Measurements from ENCODE around the gene ALG9. TPM values are rescaled to one million over a fixed set of nuclear protein-coding genes. Genes with fewer than 3 reads are reported as not detected.

ALG9 gene
- polyA plus RNA-seq, 1 donor from 2014 or later: 92.1 TPM

DNA sequence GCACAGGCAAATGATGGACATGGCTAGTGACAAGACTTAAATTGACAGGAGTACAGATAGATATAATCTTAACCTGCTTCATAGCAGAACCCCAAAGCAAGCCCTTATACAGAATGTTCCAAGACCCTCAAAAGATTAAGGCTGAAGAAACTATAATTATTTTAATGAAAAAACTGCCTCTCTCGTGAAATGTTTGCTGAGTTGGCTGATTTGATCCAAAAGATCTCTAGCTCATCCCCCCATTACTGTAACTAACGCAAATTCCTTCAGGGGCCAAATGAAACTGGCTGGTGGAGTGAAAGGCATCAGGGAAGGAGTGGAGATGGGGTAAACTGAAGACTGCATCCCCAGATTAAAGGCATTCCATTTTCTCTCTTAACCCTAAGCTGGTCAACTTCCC lies 19.3 kb downstream of the ALG9 start:
- Histone ChIP-seq H3K36me3 (ENCODE audit: insufficient read depth, low read length) (no peaks in the 10 kb centered on the region), H3K9ac (ENCODE audit: low read length) (no peak overlapping the region)

DNA sequence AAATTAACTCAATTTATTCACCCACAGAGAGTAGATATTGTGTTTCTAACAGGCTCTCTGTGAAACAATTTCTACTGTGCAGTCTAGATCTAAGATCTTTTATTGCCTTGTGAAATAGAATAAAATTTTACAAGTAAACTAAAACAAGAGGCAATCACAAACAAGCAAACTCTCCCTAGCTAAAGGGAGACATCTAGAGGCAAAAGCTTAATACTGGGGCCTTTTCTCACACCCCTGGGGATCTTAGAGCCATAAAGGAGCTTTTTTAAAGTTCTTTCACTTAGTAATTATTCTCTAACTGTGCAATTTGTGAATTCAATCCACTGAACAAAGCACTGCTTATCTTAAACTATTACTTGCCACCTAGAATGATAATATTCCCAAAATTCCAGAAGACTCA lies 19.7 kb downstream of the ALG9 start:
- no peaks in the 10 kb centered on the region for H3K9me3 ChIP-seq (ENCODE audit: low read length)
- H2AFZ ChIP-seq (ENCODE audit: low read depth, low read length): no peak overlapping the region
- H3K9ac ChIP-seq (ENCODE audit: low read length): no peak overlapping the region
- H3K27ac ChIP-seq (ENCODE audit: low read length): no peak overlapping the region
- no peak overlapping the region for H3K4me2 ChIP-seq (ENCODE audit: low read length)
- H3K27me3 ChIP-seq (ENCODE audit: insufficient read depth, low read depth, low read length): no peaks in the 10 kb centered on the region
- no peak overlapping the region for H3K4me3 ChIP-seq (ENCODE audit: low read length)
- peaks cover 3% of the 10 kb centered on the region for H3F3A ChIP-seq (ENCODE audit: insufficient read depth, low read length, poor library complexity, severe bottlenecking)
- H3K79me2 ChIP-seq (replicated peaks; ENCODE audit: insufficient read depth, low read length): no peaks in the 10 kb centered on the region
- no peaks in the 10 kb centered on the region for H3K9me2 ChIP-seq (ENCODE audit: insufficient read depth, low read length)
- H3K36me3 ChIP-seq (ENCODE audit: insufficient read depth, low read length): no peaks in the 10 kb centered on the region
- TF ChIP-seq, protein P1, sequence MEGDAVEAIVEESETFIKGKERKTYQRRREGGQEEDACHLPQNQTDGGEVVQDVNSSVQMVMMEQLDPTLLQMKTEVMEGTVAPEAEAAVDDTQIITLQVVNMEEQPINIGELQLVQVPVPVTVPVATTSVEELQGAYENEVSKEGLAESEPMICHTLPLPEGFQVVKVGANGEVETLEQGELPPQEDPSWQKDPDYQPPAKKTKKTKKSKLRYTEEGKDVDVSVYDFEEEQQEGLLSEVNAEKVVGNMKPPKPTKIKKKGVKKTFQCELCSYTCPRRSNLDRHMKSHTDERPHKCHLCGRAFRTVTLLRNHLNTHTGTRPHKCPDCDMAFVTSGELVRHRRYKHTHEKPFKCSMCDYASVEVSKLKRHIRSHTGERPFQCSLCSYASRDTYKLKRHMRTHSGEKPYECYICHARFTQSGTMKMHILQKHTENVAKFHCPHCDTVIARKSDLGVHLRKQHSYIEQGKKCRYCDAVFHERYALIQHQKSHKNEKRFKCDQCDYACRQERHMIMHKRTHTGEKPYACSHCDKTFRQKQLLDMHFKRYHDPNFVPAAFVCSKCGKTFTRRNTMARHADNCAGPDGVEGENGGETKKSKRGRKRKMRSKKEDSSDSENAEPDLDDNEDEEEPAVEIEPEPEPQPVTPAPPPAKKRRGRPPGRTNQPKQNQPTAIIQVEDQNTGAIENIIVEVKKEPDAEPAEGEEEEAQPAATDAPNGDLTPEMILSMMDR (IDR thresholded peaks at IDR 0.05; ENCODE audit: poor library complexity, severe bottlenecking): peak; percentile 52
- TF ChIP-seq EZH2 (IDR thresholded peaks at IDR 0.05; ENCODE audit: borderline replicate concordance, insufficient read depth, low read length, poor library complexity, severe bottlenecking): no peak
- peak; percentile 47 for TF ChIP-seq RAD21 (conservative IDR thresholded peaks at IDR 0.05)
- TF ChIP-seq SMC3 (conservative IDR thresholded peaks at IDR 0.05; ENCODE audit: poor library complexity): peak; percentile 27
- no peaks in the 10 kb centered on the region for H4K20me1 ChIP-seq (ENCODE audit: insufficient read depth)

More for the DNA sequence above, 19.3 kb downstream of the ALG9 start:
- H3K9me2 ChIP-seq (ENCODE audit: insufficient read depth, low read length): no peaks in the 10 kb centered on the region
- no peaks in the 10 kb centered on the region for H3K9me3 ChIP-seq (ENCODE audit: low read length)
- H3K27ac ChIP-seq (ENCODE audit: low read length): no peak overlapping the region
- no peak overlapping the region for H3K4me3 ChIP-seq (ENCODE audit: low read length)
- H4K20me1 ChIP-seq (ENCODE audit: insufficient read depth): no peaks in the 10 kb centered on the region
- H2AFZ ChIP-seq (ENCODE audit: low read depth, low read length): no peak overlapping the region
- TF ChIP-seq RAD21 (conservative IDR thresholded peaks at IDR 0.05): no peak
- TF ChIP-seq POLR2AphosphoS5 (IDR thresholded peaks at IDR 0.05): no peak
- TF ChIP-seq SMC3 (conservative IDR thresholded peaks at IDR 0.05; ENCODE audit: poor library complexity): no peak
- TF ChIP-seq, protein P2, sequence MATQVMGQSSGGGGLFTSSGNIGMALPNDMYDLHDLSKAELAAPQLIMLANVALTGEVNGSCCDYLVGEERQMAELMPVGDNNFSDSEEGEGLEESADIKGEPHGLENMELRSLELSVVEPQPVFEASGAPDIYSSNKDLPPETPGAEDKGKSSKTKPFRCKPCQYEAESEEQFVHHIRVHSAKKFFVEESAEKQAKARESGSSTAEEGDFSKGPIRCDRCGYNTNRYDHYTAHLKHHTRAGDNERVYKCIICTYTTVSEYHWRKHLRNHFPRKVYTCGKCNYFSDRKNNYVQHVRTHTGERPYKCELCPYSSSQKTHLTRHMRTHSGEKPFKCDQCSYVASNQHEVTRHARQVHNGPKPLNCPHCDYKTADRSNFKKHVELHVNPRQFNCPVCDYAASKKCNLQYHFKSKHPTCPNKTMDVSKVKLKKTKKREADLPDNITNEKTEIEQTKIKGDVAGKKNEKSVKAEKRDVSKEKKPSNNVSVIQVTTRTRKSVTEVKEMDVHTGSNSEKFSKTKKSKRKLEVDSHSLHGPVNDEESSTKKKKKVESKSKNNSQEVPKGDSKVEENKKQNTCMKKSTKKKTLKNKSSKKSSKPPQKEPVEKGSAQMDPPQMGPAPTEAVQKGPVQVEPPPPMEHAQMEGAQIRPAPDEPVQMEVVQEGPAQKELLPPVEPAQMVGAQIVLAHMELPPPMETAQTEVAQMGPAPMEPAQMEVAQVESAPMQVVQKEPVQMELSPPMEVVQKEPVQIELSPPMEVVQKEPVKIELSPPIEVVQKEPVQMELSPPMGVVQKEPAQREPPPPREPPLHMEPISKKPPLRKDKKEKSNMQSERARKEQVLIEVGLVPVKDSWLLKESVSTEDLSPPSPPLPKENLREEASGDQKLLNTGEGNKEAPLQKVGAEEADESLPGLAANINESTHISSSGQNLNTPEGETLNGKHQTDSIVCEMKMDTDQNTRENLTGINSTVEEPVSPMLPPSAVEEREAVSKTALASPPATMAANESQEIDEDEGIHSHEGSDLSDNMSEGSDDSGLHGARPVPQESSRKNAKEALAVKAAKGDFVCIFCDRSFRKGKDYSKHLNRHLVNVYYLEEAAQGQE (IDR thresholded peaks at IDR 0.05; ENCODE audit: borderline replicate concordance): no peak
- TF ChIP-seq, protein P1 (IDR thresholded peaks at IDR 0.05; ENCODE audit: poor library complexity, severe bottlenecking): no peak
- TF ChIP-seq EZH2 (IDR thresholded peaks at IDR 0.05; ENCODE audit: borderline replicate concordance, insufficient read depth, low read length, poor library complexity, severe bottlenecking): no peak
- no peak for TF ChIP-seq MXI1 (conservative IDR thresholded peaks at IDR 0.05; ENCODE audit: poor library complexity, severe bottlenecking)
- TF ChIP-seq TAF1 (IDR thresholded peaks at IDR 0.05; ENCODE audit: low read depth): no peak
- no peak for TF ChIP-seq EP300 (conservative IDR thresholded peaks at IDR 0.05; ENCODE audit: poor library complexity, severe bottlenecking)
- H3F3A ChIP-seq (ENCODE audit: insufficient read depth, low read length, poor library complexity, severe bottlenecking): peaks cover 3% of the 10 kb centered on the region
- no peaks in the 10 kb centered on the region for H3K27me3 ChIP-seq (ENCODE audit: insufficient read depth, low read depth, low read length)
- no peaks in the 10 kb centered on the region for H3K79me2 ChIP-seq (replicated peaks; ENCODE audit: insufficient read depth, low read length)
- no peak overlapping the region for H3K4me2 ChIP-seq (ENCODE audit: low read length)

Data from neural cell (in vitro differentiated cells).